ENCODE measurements around the gene FUT4.
A peak's percentile ranks its signal among the peaks of the same experiment; 100 is the strongest.
"Not testable (repeated sequence)": the region's sequence is repeated elsewhere in the genome, so short reads cannot be mapped to it uniquely, and the experiment has no call there.

Gene FUT4

GRCh38 chr11:94543695-94544645 lies at the start of gene FUT4:
Gene FUT4 (plus strand): TSS chr11:94543921. CDS start chr11:94544134, 213 bp downstream.
- peak; percentile 83 for DNase-seq

- DNase-seq, result no peak
These were observed 49.5 kb upstream of the FUT4 start for GRCh38 chr11:94494126-94494680.

GRCh38 chr11:94500181-94500580 lies 43.5 kb upstream of the FUT4 start:
- DNase-seq, result no peak

- DNase-seq, result no peak
These were observed 42.2 kb upstream of the FUT4 start for GRCh38 chr11:94501522-94501921.

- DNase-seq, result no peak
These were observed 38.9 kb upstream of the FUT4 start for GRCh38 chr11:94504689-94505293.

- not testable (repeated sequence) for DNase-seq
These were observed 37.2 kb upstream of the FUT4 start for GRCh38 chr11:94506513-94506912.

- no peak for DNase-seq
These were observed 36.2 kb upstream of the FUT4 start for GRCh38 chr11:94507485-94507884.

GRCh38 chr11:94511932-94512781 lies 31.6 kb upstream of the FUT4 start, which contains the start of gene C11orf97:
Gene C11orf97 (plus strand): TSS chr11:94512461. CDS start chr11:94512529, 68 bp downstream.
- no peak for DNase-seq

- peak; percentile 27 for DNase-seq
These were observed 30.6 kb upstream of the FUT4 start for GRCh38 chr11:94513091-94513490.

- DNase-seq, result no peak
These were observed 28.3 kb upstream of the FUT4 start for GRCh38 chr11:94515398-94515797.

- DNase-seq, result no peak
These were observed 27.0 kb upstream of the FUT4 start for GRCh38 chr11:94516725-94517124.

- no peak for DNase-seq
These were observed 25.4 kb upstream of the FUT4 start for GRCh38 chr11:94518300-94518699.

- peak; percentile 23 for DNase-seq
These were observed 24.1 kb upstream of the FUT4 start for GRCh38 chr11:94519478-94520084.

GRCh38 chr11:94521684-94522083 lies 22.0 kb upstream of the FUT4 start:
- DNase-seq, result no peak

- DNase-seq, result no peak
These were observed 19.4 kb upstream of the FUT4 start for GRCh38 chr11:94524341-94524740.

GRCh38 chr11:94525546-94526324 lies 18.0 kb upstream of the FUT4 start:
- peak; percentile 71 for DNase-seq

- DNase-seq, result no peak
These were observed 16.9 kb upstream of the FUT4 start for GRCh38 chr11:94526645-94527438.

- no peak for DNase-seq
These were observed 15.2 kb upstream of the FUT4 start for GRCh38 chr11:94528551-94528950.

GRCh38 chr11:94532211-94532610 lies 11.5 kb upstream of the FUT4 start:
- no peak for DNase-seq

- DNase-seq, result no peak
These were observed 10.5 kb upstream of the FUT4 start for GRCh38 chr11:94533206-94533605.
